ENCODE results near the gene MOV10. TPM values are rescaled to one million over a fixed set of nuclear protein-coding genes. Genes with fewer than 3 reads are reported as not detected.

The MOV10 gene
- total RNA-seq, 2 donors from 2014 or later, result 47.0 to 169 TPM

DNA sequence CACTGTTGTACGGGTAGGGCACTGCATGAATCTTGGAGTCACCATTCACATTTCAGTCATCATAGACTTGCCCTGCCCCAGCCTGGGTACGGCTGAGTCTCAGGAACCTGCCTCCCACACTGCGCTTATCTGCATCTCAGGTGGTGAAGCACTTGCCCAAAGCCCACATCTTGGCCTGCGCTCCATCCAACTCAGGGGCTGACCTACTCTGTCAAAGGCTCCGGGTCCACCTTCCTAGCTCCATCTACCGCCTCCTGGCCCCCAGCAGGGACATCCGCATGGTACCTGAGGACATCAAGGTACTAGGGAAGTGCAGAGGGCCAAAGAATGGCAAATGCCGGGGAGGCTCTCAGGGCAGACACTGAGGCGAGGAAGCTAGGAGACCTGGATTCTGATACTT is 20.8 kb downstream of the MOV10 start:
- peaks cover 22% of the 10 kb centered on the region for H3K4me1 ChIP-seq (replicated peaks)
- 93% methylated on average over 9 of the region's 9 CpGs for WGBS
- H3K27me3 ChIP-seq (replicated peaks; ENCODE audit: insufficient read depth), result no peaks in the 10 kb centered on the region
- TF ChIP-seq, protein P1, sequence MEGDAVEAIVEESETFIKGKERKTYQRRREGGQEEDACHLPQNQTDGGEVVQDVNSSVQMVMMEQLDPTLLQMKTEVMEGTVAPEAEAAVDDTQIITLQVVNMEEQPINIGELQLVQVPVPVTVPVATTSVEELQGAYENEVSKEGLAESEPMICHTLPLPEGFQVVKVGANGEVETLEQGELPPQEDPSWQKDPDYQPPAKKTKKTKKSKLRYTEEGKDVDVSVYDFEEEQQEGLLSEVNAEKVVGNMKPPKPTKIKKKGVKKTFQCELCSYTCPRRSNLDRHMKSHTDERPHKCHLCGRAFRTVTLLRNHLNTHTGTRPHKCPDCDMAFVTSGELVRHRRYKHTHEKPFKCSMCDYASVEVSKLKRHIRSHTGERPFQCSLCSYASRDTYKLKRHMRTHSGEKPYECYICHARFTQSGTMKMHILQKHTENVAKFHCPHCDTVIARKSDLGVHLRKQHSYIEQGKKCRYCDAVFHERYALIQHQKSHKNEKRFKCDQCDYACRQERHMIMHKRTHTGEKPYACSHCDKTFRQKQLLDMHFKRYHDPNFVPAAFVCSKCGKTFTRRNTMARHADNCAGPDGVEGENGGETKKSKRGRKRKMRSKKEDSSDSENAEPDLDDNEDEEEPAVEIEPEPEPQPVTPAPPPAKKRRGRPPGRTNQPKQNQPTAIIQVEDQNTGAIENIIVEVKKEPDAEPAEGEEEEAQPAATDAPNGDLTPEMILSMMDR (IDR thresholded peaks at IDR 0.05), result no peak
- TF ChIP-seq POLR2A (IDR thresholded peaks at IDR 0.05) (no peak), POLR2AphosphoS5 (IDR thresholded peaks at IDR 0.05) (no peak)
- no peaks in the 10 kb centered on the region for H3K9me3 ChIP-seq
- intact Hi-C loops (cut with DNase I), result no loop called here
- H3K27ac ChIP-seq, result no peak overlapping the region
- DNase-seq (ENCODE audit: low spot score), result no peak
- H3K36me3 ChIP-seq, result peaks cover 0 to 18% of the 10 kb centered on the region in 2 donors
- H3K4me3 ChIP-seq, result no peak overlapping the region

DNA sequence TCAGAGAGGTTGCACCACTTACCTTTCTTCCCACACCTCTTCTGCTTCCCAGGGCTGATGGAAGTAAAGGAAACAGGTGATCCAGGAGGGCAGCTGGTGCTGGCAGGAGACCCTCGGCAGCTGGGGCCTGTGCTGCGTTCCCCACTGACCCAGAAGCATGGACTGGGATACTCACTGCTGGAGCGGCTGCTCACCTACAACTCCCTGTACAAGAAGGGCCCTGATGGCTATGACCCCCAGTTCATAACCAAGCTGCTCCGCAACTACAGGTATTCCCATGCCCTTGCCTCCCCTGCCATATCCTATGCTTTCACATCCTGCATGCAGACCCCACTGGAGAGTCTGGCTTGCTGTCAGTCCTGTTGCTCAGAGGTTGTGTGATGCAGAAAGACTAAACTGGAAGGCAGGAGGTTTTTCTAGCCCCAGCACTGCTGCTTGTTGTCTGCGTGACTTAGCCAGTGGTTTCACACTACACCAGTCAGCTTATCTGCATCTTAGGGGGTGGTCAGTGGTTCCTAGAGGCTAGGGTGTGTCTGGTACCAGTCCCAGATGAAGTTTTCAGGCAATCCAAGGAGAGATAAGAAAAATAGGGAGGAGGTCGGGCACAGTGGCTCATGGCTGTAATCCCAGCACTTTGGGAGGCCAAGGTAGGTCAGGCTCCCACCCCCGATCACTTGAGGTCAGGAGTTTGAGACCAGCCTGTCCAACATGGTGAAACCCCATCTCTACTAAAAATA is 22.3 kb downstream of the MOV10 start:
- no peak for DNase-seq (ENCODE audit: low spot score)
- Histone ChIP-seq H3K4me3 (no peak overlapping the region), H3K27me3 (replicated peaks; ENCODE audit: insufficient read depth) (no peaks in the 10 kb centered on the region), H3K4me1 (replicated peaks) (peaks cover 36% of the 10 kb centered on the region), H3K27ac (no peak overlapping the region), H3K9me3 (no peaks in the 10 kb centered on the region), H3K36me3 (peaks cover 0 to 18% of the 10 kb centered on the region in 2 donors)
- intact Hi-C loops (cut with DNase I), result no loop called here
- WGBS, result 93% methylated on average over 7 of the region's 7 CpGs
- TF ChIP-seq POLR2AphosphoS5 (IDR thresholded peaks at IDR 0.05) (no peak), POLR2A (IDR thresholded peaks at IDR 0.05) (no peak)
- TF ChIP-seq, protein P1 (IDR thresholded peaks at IDR 0.05), result no peak

DNA sequence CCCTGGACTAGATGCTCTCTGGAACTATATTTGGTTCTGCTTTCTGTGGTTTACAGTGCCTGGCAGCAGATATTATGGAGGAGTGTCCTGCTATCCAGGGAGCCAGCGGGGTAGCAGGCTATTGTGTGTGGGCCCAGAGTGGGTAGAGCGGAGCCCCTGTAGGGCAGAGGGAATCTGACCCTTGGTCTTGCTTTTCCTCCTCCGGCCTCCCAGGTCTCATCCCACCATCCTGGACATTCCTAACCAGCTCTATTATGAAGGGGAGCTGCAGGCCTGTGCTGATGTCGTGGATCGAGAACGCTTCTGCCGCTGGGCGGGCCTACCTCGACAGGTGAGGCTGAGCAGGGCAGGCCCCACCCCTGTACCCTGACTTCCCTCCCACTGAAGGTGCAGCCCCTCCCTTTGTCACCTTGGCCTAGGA is 23.3 kb downstream of the MOV10 start:
- Histone ChIP-seq H3K27ac (peak overlapping the region; percentile 86 to 98), H3K4me3 (no peak overlapping the region), H3K36me3 (peaks cover 0 to 18% of the 10 kb centered on the region in 2 donors), H3K4me1 (replicated peaks) (peaks cover 47% of the 10 kb centered on the region), H3K9me3 (no peaks in the 10 kb centered on the region), H3K27me3 (replicated peaks; ENCODE audit: insufficient read depth) (no peaks in the 10 kb centered on the region)
- intact Hi-C loops (cut with DNase I), result loop anchor here (2.0 kb wide), 1 partner anchor 23 kb away; the partner anchor contains the start of gene MOV10
- TF ChIP-seq POLR2A (IDR thresholded peaks at IDR 0.05), result no peak
- TF ChIP-seq, protein P1 (IDR thresholded peaks at IDR 0.05), result no peak
- TF ChIP-seq POLR2AphosphoS5 (IDR thresholded peaks at IDR 0.05), result no peak
- 87% methylated on average over 9 of the region's 9 CpGs for WGBS
- DNase-seq (ENCODE audit: low spot score), result no peak

GRCh38 chr1:112698366-112699310 is 24.2 kb downstream of the MOV10 start:
- H3K36me3 ChIP-seq, result peaks cover 0 to 18% of the 10 kb centered on the region in 2 donors

More at GRCh38 chr1:112698366-112699310, 24.2 kb downstream of the MOV10 start:
- TF ChIP-seq, protein P1 (IDR thresholded peaks at IDR 0.05), result no peak
- TF ChIP-seq POLR2A (IDR thresholded peaks at IDR 0.05) (no peak), POLR2AphosphoS5 (IDR thresholded peaks at IDR 0.05) (peak; percentile 49)
- WGBS, result 53% methylated on average over 16 of the region's 17 CpGs
- intact Hi-C loops (cut with DNase I), result loop anchor here (2.0 kb wide), 1 partner anchor 24 kb away; the partner anchor contains the start of gene MOV10
- Histone ChIP-seq H3K4me3 (no peak overlapping the region), H3K9me3 (no peaks in the 10 kb centered on the region), H3K27ac (peak overlapping the region; percentile 86 to 98), H3K27me3 (replicated peaks; ENCODE audit: insufficient read depth) (no peaks in the 10 kb centered on the region), H3K4me1 (replicated peaks) (peaks cover 49% of the 10 kb centered on the region)
- DNase-seq (ENCODE audit: low spot score), result peak; percentile 80
